Activated CD4-positive, alpha-beta T cell treated with anti-CD3 and anti-CD28 coated beads for 1 hour (primary cell): Measurements from ENCODE around the gene DOCK2.
"Not testable (repeated sequence)": the region's sequence is repeated elsewhere in the genome, so short reads cannot be mapped to it uniquely, and the experiment has no call there.

Source experiments
- DNase-seq: peaks from one replicate; pipeline ENCODE4 v3.0.0-alpha.2; 2020

Gene DOCK2

DNA sequence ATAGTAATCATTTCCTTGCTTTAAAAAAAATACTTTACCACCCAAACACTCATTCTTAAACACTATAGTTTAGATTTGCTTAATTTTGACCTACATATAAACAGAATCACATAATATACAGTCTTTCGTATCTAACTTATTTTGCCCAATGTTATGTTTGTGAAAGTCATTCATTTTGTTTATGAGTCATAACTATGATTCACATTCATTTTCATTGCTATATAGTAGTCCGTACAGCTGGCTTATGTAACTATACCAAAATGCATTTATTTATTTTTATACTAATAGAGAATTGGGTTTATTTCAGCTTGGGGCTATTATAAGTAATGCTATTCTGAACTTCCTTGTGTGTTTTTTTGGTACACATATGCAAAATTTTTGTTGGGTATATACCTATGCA is 434.7 kb downstream of the DOCK2 start:
- no peak for DNase-seq

DNA sequence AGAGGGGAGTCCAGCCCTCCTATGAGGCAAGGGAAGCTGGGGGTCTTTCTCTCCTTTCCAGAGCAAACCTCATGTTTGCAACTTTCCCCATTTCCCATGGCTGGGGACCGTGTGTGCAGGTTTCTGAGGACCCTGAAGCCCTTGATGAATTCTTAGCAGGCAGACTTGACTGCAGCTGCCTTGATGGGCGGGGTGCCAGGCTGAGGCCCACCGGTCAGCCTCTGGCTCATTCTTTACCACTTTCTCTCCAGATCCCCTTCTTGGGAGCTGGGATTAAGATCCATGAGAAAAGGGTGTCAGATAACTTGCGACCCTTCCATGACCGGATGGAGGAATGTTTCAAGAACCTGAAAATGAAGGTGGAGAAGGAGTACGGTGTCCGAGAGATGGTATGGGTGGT is 438.6 kb downstream of the DOCK2 start:
- DNase-seq = no peak

DNA sequence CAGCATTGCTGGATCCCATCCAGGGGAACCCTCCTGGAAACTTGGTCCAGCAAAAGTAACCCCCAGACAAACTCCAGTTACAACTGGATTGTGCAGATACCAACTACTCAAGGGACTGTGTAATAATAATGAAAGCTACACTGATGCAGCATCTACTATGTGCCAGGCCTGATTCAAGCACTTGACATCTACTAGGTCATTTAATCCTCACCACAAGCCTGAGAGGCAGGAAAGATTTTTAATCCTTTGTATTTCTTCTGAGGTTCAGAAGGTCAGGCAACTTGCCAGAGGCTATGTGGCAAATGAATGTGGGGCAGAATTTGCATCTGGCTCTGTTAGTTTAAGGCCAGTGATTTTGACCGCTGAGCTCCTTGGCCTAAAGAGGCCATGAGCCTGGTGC is 439.1 kb downstream of the DOCK2 start:
- no peak for DNase-seq

DNA sequence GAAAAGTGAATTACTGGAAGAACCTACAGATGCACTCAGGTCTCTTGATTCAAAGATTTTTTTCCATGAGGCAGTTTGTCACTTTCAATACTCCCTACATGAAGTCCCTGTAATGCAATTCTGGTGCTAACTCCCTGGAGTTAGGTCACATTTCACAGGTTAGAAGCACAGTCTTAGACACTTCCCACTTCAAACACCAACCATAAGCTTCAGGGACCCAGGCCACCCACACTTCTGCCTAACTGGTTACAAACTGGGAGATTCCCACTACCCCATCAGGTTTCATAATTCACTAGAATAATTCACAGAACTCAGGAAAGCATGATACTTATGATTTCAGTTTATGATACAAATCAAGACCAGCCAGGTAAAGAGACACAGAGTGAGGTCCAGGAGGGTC is 439.7 kb downstream of the DOCK2 start:
- no peak for DNase-seq

DNA sequence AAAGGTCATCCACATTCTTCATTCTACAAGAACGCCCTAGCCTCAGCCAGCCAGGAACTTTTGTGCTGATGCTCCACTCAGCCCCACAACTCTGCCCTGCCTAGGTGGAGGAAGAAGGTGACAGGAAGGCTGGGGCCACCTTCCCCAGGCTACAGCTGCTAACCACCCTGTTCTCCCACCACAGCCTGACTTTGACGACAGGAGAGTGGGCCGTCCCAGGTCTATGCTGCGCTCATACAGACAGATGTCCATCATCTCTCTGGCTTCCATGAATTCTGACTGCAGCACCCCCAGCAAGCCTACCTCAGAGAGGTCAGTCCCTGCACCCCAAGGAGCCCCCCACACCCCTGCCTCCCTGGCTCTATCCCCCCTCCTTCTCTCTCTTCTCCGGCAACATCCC is 440.5 kb downstream of the DOCK2 start:
- DNase-seq = no peak

DNA sequence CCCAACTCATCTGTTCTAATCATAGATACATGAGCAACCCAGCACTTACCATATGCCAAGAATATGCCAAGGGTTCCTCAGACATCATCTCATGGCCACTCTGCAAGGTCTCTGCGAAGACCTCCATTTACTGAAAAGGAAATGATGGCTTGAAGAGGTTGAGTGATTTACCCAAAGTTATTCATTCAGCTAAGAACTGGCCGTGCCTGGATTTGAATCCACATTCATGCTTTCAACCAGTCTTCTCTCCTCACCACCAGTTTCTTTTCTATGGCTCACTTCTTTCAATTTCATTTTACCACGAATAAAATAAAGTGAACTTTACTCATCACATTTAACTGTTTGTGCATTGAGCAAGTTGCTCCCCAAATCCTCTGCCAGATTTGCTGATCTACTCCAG is 441.4 kb downstream of the DOCK2 start:
- no peak for DNase-seq

DNA sequence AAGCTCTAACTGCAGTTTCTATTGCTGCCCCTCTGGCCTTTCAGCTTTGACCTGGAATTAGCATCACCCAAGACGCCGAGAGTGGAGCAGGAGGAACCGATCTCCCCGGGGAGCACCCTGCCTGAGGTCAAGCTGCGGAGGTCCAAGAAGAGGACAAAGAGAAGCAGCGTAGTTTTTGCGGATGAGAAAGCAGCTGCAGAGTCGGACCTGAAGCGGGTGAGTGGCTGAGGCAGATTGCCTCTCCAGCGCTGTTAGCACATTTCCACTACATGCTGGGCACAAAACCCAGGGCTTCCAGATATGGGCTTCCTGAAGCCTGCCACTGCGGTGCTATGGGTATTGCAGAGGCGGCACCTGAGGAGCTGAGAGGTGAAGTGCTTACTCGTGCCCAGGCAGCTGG is 441.9 kb downstream of the DOCK2 start:
- DNase-seq = no peak

DNA sequence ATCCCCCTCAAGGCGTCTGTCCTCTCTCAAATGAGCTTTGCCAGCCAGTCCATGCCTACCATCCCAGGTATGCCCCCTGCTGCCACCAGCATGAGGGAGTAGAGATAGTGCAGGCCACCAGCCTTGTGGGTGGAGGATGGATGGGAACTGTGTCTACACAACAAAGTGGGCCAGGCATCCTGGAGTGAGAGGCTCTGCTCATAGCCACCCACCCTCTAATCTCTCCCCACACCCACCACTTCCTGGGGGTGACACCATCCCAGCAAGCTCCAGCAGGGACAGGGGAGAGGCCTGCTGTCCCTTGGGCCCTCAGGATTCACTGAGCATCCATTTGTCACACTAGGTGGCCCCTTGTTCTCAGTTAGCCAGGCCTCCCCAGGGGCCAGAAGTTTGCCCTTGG is 443.1 kb downstream of the DOCK2 start:
- no peak for DNase-seq

DNA sequence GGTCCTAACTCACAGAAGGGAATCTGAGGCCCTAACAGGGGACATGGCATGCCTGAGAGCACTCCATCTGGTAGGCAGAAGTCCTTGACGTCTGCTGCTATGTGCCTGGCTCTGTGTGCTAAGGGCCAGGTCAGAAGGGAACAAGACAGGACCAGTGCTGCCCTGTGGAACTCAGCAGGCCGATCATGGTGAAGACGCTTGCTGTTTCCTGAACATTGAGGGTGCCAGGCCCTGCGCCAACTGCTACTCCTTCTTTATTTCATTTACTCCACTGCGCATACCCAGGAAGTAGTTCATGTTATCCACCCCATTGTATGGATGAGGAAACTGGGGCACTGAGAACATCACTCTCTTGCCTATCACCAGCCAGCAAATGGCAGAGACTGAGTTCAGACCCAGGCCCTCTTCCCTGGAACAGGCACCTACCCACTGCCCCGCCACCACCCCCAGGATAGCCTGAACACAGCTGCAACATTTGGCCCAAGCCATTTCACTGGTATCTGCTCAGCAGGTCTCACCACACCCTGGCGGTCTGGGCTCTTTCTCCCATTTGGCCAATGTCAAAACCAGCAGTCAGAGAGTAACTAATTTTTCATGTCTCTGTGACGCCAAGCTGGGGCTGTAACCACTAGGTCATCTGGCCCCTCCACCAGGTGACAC is 443.8 kb downstream of the DOCK2 start:
- no peak for DNase-seq

DNA sequence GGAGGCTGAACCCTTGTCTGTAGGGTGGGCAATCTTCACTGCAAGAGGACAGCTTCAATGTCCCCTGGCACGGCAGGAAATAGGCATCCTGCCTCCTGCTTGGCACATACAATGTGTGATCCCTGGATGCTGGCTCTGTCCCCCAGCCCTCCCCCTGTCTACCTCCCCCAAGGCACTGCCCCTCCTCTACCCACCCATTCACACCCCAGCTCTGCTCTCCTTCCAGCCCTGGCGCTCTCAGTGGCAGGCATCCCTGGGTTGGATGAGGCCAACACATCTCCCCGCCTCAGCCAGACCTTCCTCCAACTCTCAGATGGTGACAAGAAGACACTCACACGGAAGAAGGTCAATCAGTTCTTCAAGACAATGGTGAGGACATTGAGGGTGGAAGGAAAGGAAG is 444.5 kb downstream of the DOCK2 start:
- DNase-seq = no peak

DNA sequence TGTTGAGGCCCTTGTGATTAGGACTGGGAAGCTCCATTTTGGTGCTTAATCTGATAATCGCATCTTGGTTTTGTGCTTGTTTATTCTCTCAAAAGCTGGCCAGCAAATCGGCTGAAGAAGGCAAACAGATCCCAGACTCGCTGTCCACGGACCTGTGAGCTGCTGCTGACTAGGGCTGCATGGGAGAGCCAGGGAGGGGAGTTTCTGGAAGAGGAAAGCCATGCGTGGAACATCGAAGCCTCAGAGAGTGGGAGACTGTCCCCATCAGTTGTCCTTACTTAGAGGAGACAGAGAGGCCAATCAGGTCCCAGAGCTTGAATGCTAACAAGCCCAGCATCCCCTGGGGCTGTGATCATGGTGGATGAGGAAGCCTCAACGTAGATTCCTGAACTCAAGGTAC is 445.6 kb downstream of the DOCK2 start:
- no peak for DNase-seq

DNA sequence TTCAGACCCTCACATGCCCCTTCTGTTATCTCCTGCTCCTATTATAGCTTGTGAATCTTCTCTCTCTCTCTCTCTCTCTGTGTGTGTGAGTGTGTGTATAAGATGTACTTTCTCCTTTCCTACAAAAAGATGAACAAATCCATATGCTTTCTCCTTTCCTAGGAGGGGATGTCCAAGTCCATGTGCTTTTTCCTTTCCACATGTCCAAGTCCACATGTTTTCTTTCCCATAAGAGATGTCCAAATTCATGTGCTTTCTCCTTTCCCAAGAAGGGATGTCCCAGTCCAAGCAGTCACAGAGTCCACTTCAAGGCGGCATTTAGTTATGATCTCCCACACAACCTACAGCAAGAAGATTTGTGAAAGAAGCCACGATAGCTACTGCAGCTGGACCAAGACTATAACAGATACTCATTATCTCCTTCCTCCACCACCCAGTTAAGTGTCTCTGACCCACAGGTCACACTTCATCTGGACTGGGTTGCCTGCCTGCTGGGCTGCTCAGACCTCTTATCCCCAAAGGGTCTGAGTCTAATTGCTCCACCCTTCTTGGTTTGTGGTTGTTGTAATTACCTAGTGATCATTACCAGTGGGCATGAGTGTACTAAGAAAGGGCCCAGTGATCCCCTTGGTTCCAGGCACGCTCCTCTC is 450.2 kb downstream of the DOCK2 start:
- no peak for DNase-seq

DNA sequence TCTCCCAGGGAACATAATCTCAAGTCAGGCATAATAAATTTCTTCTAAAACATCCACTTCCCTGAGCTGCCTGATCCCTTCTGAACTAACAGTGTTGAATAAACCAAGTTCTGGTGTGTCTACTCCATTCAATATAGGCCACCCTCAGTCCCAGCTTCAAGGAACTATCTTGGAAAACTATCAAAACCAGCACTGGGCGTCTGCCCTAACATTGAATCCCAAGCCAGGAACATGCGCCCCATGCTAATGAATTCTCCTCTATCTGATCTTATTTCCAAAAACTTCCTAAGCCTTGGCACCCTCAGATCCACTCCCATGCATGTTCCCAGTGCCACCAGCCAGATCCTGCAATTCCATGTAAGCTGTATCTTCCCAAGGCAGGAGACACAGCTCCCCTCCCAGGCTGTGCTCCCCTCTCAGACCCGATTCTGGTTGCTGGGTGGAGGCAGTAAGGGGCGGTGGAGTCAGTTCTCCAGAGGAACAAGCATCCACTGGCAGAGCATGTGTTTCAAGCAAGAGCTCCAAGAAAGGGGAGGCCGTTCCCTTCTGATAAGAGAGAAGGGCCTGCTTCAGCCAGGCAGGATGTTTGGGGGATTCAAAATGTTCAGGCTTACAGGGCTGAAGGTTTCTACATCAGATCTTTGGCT is 455.5 kb downstream of the DOCK2 start:
- no peak for DNase-seq

DNA sequence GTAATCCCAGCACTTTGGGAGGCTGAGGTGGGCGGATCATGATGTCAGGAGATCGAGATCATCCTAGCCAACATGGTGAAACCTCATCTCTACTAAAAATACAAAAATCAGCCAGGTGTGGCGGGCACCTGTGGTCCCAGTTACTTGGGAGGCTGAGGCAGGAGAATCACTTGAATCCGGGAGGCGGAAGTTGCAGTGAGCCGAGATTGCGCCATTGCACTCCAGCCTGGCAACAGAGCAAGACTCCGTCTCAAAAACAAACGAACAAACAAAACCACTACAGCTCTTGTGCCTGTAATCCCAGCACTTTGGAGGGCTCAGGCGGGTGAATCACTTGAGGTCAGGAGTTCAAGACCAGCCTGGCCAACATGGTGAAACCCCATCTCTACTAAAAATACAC is 457.3 kb downstream of the DOCK2 start:
- not testable (repeated sequence) for DNase-seq

DNA sequence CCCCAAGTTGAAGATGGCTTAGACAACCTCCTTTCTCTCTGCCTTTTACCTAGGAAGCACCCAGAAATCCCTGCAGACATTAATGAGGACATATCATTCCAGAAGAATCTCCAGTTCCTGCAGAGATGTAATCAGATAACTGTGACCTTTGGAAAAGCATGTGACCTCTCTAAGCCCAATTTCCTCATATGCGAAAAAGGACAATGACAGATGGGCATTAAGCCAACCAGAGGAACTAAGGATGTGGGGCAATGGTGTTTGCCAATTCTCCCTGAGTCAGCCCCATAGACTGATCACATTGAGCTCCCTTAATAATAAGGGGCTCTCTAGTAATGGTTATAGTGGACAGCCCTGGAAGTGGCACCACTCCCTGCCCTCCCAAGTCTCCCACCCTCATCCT is 458.6 kb downstream of the DOCK2 start:
- DNase-seq = no peak

DNA sequence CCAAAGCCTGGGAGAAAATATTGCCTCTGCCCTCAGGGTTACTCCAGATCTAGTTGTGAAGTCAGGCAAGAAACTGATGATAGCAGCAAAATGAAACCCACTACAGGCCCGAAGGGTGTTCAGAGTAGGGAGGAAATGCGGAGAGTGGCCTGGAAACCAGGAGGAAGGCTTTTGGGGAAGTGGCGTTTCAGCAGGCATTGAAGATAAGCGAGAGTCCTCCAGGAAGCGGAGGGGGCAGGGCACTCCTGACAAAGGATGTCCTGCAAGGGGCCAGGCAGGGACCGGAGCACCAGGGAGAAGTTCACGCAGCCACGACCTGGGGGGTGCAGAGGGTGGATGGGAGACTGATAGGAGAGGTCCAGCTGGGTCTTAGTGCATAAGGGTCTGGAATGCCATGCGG is 460.9 kb downstream of the DOCK2 start:
- no peak for DNase-seq

DNA sequence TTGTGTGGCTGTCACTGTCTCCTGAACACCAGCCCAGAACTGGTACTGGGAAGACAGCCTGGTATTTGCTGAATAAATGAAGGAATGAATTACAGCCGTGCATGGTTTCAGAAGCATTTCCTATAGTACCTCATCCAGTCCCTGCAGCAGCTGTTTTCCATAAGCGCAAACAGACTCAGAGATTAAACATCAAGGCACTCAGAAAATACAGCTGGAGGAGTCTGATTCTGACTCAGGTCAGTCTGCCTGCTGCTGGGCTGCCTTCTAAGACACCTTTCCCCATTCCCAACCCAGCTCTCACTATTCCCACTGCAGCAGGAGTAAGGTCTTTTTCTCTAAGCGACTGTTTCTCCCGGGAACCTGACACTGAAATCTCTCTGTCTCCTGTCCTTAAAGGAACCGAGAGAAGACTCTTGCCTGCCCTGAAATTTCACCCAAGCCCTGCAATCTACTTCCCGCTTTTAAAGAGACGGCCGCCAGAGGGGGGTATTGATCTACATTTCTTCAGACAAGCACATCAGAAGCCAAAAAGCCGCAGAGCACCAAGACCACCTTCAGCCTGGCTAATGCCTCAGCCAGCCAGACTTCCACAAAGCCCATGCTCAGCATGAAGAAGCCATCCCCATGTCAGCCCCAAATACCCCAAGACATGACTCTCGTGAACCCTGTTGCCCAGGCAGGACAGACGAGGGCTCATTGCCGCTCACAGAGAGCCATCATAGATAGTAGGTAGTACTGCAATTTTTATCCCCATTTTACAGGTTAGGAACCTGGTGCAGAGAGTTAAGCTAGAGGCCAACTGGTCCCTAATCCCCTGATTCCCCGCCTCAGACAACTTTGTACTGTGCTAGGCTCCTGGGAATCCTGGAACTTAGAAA is 463.2 kb downstream of the DOCK2 start:
- DNase-seq = peak; percentile 51

DNA sequence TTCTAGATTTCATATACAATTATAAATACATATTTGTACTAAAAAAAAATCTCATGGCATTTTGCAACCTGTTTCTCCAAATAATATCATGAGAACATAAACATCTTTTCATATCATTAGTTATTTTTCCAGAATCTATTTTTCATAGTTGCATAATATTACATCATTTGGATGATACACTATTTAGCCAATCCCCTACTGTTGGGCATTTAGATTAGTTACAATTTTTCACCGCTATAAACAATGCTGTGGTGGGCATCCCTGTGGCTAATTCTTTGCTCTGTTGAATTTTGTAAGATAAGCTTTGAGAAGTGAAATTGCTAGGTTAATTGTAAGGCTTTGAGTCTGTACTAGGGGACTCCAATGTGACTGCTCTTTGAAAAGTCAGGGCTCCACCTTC is 466.4 kb downstream of the DOCK2 start:
- no peak for DNase-seq

DNA sequence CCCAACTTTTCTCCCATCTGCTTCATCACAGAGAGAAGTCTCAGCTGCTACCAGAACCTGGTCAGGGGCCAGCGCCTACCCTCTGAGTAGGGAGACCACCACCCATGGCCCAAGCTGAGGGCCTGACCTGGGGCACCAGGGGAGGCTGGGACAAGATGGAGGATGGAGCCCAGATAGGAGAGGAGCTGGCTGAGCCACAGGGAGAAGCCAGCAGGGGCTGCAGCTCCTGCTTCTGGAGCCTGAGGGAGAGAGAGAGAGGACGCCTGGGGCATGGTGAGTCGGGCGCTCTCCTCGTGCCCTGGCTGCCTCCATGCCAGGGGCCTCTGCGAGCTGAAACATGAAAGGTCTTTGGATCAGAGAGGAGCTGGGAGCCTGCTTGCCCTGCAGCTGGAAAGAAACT is 467.2 kb downstream of the DOCK2 start:
- DNase-seq = no peak

DNA sequence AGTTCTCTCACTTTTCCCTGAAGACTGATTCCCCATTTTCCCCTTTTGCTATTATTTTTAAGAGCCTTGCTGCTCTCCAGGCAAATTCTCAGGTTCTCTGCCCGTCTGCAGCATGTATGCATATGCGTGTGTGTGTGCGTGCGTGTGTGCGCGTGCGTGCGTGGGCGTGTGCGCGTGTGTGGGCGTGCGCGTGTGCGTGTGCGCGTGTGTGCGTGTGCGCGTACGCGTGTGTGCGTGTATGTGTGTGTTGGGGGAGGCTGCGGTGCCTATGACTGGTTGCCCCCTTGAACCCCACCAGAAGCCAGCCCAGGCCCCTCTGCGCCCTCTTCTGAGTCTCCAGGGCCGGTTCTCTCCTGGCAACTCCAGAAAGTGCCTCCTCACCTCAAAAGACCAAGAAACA is 467.6 kb downstream of the DOCK2 start:
- DNase-seq = no peak

DNA sequence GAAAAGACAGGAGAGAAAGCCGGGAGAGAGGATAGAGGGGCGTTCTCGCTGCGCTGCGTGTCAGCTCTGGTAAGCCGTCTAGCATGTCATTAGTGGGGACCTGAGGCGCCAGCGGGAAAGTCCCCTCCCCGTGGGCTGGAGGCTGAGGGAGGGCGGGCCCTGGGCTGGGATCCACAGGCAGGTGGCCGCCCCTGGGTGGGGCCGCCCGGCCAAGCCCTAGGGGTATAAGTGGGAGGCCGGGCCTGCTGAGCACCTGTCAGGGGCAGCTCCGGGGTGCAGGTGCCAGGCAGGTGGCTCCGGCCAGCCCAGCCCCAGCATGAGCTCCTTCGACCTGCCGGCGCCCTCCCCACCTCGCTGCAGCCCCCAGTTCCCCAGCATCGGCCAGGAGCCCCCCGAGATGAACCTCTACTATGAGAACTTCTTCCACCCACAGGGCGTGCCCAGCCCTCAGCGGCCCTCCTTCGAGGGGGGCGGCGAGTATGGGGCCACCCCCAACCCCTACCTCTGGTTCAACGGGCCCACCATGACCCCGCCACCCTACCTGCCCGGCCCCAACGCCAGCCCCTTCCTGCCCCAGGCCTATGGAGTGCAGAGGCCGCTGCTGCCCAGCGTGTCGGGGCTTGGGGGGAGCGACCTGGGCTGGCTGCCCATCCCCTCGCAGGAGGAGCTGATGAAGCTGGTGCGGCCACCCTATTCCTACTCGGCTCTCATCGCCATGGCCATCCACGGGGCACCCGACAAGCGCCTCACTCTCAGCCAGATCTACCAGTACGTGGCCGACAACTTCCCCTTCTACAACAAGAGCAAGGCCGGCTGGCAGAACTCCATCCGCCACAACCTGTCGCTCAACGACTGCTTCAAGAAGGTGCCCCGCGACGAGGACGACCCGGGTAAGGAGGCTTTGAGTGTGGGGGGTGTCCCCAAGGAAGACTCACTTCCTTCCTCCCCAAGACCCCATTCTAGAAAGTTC is 468.9 kb downstream of the DOCK2 start, which contains the start of gene FOXI1:
TSS of gene FOXI1 (plus strand) at position 256 of the 970 bp plus-strand sequence. CDS start at position 317, 61 bp downstream.
- DNase-seq = no peak

DNA sequence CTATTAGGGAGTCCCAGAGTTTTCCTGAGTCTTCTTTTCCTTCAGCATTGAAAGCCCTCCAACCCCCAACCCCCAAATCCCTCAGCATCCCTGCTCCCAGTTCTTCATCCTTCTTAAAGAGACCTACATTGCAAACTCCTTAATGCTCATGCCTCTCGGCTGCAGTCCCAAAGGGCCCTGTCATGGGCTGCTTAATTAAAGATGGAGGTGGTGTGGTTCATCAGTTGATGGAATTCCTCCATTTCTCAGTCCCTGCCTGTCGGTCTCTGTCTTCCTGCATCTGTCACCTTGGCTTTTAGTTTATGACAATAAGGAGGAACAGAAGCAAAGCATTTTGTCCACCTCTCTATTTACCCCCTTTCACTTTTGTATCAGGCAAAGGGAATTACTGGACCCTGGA is 470.6 kb downstream of the DOCK2 start:
- DNase-seq = no peak
